ENCODE measurements around the gene CDC42. TPM values are rescaled to one million over a fixed set of nuclear protein-coding genes. Genes with fewer than 3 reads are reported as not detected.

CDC42 gene
- polyA plus RNA-seq, 1 donor from 2014 or later, result 913 TPM

DNA sequence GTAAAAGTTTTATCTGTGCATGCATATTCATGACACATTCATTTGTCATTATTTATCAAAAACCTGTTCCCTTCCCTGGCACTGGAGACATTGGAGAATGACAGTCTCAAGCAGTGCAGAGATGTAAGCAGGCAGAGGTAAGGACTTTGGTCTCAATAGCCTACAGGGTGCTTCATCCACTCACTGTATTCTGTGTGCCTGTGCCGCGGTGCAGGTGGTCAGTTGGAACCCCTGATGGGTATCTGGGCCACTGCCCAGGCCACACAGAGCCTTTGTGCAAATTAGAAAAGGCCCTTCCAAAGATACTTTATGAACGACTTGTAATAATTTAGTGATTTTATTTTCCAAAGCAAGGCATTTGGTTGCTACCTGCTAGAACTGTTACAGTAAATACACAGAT is 44.0 kb downstream of the CDC42 start:
- Histone ChIP-seq H3F3A (ENCODE audit: insufficient read depth, low read length, poor library complexity, severe bottlenecking) (no peaks in the 10 kb centered on the region), H3K79me2 (replicated peaks; ENCODE audit: insufficient read depth, low read length) (no peaks in the 10 kb centered on the region), H4K20me1 (ENCODE audit: insufficient read depth) (no peaks in the 10 kb centered on the region), H3K27me3 (ENCODE audit: insufficient read depth, low read depth, low read length) (no peaks in the 10 kb centered on the region), H3K9ac (ENCODE audit: low read length) (no peak overlapping the region), H3K27ac (ENCODE audit: low read length) (peak overlapping the region; percentile 63), H3K4me3 (ENCODE audit: low read length) (peak overlapping the region; percentile 21), H2AFZ (ENCODE audit: low read depth, low read length) (no peak overlapping the region), H3K9me2 (ENCODE audit: insufficient read depth, low read length) (no peaks in the 10 kb centered on the region), H3K4me2 (ENCODE audit: low read length) (no peak overlapping the region), H3K36me3 (ENCODE audit: insufficient read depth, low read length) (no peaks in the 10 kb centered on the region), H3K9me3 (ENCODE audit: low read length) (no peaks in the 10 kb centered on the region)
- TF ChIP-seq POLR2AphosphoS5 (IDR thresholded peaks at IDR 0.05), result peak; percentile 31
- TF ChIP-seq SMC3 (conservative IDR thresholded peaks at IDR 0.05; ENCODE audit: poor library complexity), result no peak
- TF ChIP-seq, protein P1, sequence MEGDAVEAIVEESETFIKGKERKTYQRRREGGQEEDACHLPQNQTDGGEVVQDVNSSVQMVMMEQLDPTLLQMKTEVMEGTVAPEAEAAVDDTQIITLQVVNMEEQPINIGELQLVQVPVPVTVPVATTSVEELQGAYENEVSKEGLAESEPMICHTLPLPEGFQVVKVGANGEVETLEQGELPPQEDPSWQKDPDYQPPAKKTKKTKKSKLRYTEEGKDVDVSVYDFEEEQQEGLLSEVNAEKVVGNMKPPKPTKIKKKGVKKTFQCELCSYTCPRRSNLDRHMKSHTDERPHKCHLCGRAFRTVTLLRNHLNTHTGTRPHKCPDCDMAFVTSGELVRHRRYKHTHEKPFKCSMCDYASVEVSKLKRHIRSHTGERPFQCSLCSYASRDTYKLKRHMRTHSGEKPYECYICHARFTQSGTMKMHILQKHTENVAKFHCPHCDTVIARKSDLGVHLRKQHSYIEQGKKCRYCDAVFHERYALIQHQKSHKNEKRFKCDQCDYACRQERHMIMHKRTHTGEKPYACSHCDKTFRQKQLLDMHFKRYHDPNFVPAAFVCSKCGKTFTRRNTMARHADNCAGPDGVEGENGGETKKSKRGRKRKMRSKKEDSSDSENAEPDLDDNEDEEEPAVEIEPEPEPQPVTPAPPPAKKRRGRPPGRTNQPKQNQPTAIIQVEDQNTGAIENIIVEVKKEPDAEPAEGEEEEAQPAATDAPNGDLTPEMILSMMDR (IDR thresholded peaks at IDR 0.05; ENCODE audit: poor library complexity, severe bottlenecking), result no peak
- no peak for TF ChIP-seq MXI1 (conservative IDR thresholded peaks at IDR 0.05; ENCODE audit: poor library complexity, severe bottlenecking)

DNA sequence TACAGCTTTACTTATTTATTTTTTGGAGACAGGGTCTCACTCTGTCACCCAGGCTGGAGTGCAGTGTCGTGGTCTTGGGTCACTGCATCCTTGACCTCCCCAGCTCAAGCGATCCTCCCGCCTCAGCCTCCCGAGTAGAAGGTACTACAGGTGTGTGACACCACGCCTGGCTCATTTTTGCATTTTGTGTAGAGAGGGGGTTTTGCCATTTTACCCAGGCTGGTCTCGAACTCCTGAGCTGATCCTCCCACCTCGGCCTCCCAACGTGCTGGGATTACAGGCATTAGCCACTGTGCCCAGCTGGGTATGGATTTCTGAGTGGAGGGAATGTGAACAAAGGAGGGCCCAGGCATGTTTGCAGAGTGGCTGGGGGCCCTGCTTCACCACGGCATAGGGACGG is 46.2 kb downstream of the CDC42 start:
- H3K36me3 ChIP-seq (ENCODE audit: insufficient read depth, low read length), result no peaks in the 10 kb centered on the region
- H3K27ac ChIP-seq (ENCODE audit: low read length), result no peak overlapping the region
- no peak overlapping the region for H2AFZ ChIP-seq (ENCODE audit: low read depth, low read length)
- no peak for TF ChIP-seq TAF1 (IDR thresholded peaks at IDR 0.05; ENCODE audit: low read depth)
- TF ChIP-seq RAD21 (conservative IDR thresholded peaks at IDR 0.05), result no peak
- no peak for TF ChIP-seq POLR2AphosphoS5 (IDR thresholded peaks at IDR 0.05)
- no peak for TF ChIP-seq SMC3 (conservative IDR thresholded peaks at IDR 0.05; ENCODE audit: poor library complexity)
- TF ChIP-seq, protein P2, sequence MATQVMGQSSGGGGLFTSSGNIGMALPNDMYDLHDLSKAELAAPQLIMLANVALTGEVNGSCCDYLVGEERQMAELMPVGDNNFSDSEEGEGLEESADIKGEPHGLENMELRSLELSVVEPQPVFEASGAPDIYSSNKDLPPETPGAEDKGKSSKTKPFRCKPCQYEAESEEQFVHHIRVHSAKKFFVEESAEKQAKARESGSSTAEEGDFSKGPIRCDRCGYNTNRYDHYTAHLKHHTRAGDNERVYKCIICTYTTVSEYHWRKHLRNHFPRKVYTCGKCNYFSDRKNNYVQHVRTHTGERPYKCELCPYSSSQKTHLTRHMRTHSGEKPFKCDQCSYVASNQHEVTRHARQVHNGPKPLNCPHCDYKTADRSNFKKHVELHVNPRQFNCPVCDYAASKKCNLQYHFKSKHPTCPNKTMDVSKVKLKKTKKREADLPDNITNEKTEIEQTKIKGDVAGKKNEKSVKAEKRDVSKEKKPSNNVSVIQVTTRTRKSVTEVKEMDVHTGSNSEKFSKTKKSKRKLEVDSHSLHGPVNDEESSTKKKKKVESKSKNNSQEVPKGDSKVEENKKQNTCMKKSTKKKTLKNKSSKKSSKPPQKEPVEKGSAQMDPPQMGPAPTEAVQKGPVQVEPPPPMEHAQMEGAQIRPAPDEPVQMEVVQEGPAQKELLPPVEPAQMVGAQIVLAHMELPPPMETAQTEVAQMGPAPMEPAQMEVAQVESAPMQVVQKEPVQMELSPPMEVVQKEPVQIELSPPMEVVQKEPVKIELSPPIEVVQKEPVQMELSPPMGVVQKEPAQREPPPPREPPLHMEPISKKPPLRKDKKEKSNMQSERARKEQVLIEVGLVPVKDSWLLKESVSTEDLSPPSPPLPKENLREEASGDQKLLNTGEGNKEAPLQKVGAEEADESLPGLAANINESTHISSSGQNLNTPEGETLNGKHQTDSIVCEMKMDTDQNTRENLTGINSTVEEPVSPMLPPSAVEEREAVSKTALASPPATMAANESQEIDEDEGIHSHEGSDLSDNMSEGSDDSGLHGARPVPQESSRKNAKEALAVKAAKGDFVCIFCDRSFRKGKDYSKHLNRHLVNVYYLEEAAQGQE (IDR thresholded peaks at IDR 0.05; ENCODE audit: borderline replicate concordance), result no peak
- TF ChIP-seq EP300 (conservative IDR thresholded peaks at IDR 0.05; ENCODE audit: poor library complexity, severe bottlenecking), result no peak
- TF ChIP-seq EZH2 (IDR thresholded peaks at IDR 0.05; ENCODE audit: borderline replicate concordance, insufficient read depth, low read length, poor library complexity, severe bottlenecking), result no peak
- no peak for TF ChIP-seq MXI1 (conservative IDR thresholded peaks at IDR 0.05; ENCODE audit: poor library complexity, severe bottlenecking)
- TF ChIP-seq, protein P1 (IDR thresholded peaks at IDR 0.05; ENCODE audit: poor library complexity, severe bottlenecking), result no peak
- no peaks in the 10 kb centered on the region for H3K9me2 ChIP-seq (ENCODE audit: insufficient read depth, low read length)
- H3K9ac ChIP-seq (ENCODE audit: low read length), result no peak overlapping the region
- H3K27me3 ChIP-seq (ENCODE audit: insufficient read depth, low read depth, low read length), result no peaks in the 10 kb centered on the region
- no peaks in the 10 kb centered on the region for H3K79me2 ChIP-seq (replicated peaks; ENCODE audit: insufficient read depth, low read length)
- H3F3A ChIP-seq (ENCODE audit: insufficient read depth, low read length, poor library complexity, severe bottlenecking), result no peaks in the 10 kb centered on the region
- H3K4me3 ChIP-seq (ENCODE audit: low read length), result no peak overlapping the region
- no peaks in the 10 kb centered on the region for H4K20me1 ChIP-seq (ENCODE audit: insufficient read depth)
- H3K4me2 ChIP-seq (ENCODE audit: low read length), result no peak overlapping the region
- no peaks in the 10 kb centered on the region for H3K9me3 ChIP-seq (ENCODE audit: low read length)

All from neural cell (in vitro differentiated cells).